GM13977 (cell line): Measurements from ENCODE around the gene PDHX.
"Not testable (repeated sequence)": the region's sequence is repeated elsewhere in the genome, so short reads cannot be mapped to it uniquely, and the experiment has no call there.

ENCODE experiments used
- DNase-seq: peaks from one replicate; pipeline ENCODE4 v3.0.0; 2012; ENCODE audit warnings: low spot score
- in situ Hi-C: fragments of 300-500 bp; cut with MboI; formaldehyde crosslinking; loops from one replicate; pipeline ENCODE4 v1.12.0; 2022; ENCODE audit warnings: low sequenced_read_pairs, low pct_unique_long_range_greater_than_20kb, mixed read lengths, inconsistent platforms; ENCODE audit not compliant: unreplicated experiment
- TF ChIP-seq, protein P1 (sequence below): IDR thresholded peaks from 2 replicates; pipeline ENCODE4 v1.5.1; 2012; ENCODE audit warnings: mild to moderate bottlenecking, control low read depth; ENCODE audit not compliant: insufficient read depth; ENCODE audit errors: extremely low read depth, missing control alignments

PDHX gene

DNA sequence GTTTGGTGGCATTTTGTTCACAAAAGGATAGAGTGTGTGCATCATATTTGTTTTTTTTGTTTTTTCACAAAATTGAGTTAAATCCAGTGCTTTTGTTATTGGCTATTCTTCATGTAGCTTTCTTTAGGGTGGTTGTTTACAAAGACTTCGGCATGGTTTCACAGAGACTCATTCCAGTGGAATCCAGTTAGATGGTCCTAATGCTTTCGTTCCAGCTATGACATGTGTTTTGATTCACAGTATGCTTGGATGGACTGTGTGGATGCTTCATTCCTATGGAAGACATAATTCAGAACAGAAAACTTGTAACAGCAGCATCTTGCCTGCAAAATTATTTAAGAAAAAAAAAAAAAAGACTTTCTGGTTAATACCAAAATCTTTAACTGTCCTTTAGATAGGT lies 97.9 kb downstream of the PDHX start:
- no peak for DNase-seq
- TF ChIP-seq, protein P1, sequence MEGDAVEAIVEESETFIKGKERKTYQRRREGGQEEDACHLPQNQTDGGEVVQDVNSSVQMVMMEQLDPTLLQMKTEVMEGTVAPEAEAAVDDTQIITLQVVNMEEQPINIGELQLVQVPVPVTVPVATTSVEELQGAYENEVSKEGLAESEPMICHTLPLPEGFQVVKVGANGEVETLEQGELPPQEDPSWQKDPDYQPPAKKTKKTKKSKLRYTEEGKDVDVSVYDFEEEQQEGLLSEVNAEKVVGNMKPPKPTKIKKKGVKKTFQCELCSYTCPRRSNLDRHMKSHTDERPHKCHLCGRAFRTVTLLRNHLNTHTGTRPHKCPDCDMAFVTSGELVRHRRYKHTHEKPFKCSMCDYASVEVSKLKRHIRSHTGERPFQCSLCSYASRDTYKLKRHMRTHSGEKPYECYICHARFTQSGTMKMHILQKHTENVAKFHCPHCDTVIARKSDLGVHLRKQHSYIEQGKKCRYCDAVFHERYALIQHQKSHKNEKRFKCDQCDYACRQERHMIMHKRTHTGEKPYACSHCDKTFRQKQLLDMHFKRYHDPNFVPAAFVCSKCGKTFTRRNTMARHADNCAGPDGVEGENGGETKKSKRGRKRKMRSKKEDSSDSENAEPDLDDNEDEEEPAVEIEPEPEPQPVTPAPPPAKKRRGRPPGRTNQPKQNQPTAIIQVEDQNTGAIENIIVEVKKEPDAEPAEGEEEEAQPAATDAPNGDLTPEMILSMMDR: no peak
- in situ Hi-C loops: loop anchor here (10.0 kb wide), 1 partner anchor 120 kb away; the partner anchor contains the start of gene CD44

DNA sequence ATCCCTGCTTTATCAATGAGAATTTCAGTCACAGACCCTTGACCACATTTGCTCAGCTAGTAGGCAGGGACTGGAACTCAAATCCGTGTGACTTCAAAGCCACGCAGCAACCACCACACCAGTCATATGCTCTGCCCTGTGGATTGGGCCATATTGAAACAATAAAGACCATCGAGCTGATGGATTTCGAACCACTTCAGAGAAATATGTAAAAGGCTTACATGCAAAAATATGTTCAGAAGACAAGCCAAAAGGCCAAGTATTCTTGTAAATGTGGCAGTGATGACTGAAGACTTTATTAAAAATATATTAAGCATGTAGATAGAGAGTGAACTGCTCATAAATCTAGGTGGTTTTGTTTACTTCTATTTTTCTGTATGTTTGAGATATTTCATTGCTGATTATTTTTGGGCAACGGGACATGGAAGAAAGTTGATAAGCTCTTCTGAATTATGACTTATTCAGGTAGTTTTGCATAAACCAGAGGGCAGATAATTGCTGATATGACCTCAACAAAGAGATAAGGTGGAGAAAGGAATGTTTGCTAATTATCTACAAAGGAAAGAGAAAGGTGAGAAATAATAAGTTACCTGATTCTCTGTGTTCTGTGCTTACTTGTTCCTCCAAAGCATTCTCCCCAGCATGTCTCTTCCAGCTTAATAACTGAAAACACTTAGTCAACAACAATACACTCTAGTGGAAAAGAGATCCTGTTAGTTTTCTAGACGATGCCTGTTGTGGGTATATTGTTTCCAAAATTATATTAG lies 99.4 kb downstream of the PDHX start:
- DNase-seq: no peak
- TF ChIP-seq, protein P1: no peak
- in situ Hi-C loops: loop anchor here (10.0 kb wide), 1 partner anchor 119 kb away; the partner anchor contains the start of gene CD44

DNA sequence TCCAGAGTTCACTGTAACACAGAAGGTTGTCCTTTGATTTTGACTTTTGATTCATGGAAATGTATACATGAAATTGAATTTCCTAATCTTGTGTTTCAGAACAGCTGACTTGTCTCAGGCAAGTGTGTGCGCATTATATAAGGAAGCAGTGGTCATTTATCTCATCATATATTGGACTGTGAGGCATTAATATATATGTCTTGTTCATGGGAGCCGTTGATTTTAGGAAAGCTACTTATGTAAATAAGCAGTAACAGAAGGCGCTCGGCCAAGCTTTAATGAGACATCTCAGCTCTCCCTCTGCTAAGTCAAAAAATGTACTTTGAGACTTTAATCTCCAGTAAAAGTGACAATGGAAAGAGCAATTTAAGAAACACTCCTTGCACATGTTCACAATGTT lies 100.5 kb downstream of the PDHX start:
- in situ Hi-C loops: loop anchor here (10.0 kb wide), 1 partner anchor 118 kb away; the partner anchor contains the start of gene CD44
- TF ChIP-seq, protein P1: no peak
- no peak for DNase-seq

DNA sequence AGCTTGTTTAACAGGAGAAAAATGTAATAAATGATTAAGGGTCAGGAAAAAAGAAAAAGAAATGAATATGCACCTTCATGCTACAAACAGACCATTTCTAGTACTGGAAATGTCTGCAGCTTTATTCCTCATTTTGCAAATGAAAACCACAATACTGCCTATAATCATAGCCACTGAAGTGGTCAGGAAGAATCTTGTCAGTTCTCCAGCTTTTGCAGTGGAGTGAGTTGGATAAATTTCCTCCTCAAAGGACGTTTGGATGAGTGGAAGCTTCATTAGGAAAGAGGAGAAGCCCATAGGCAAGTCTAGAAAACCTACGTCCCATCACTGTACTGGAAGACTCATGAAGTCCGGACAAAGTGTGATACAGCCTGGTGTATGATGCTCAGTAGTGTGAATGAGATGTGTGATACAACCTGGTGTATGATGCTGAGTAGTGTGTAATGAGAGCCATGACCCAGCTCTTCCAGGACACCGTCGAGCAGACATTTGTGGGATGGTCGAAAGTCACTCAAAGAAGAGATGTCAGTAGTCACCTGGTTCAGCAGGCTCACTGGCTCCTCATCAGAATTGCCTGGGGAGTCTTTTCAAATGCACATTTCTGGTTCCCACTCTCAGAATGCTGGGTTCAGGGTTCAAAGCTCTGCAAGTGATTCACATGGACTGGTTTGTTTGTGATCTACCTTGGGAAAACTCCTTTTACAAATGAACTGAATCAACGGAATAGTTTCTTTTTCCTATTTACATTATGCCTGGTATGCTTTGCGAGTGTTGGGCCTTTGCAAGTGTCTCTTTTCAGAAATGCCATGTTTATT lies 101.3 kb downstream of the PDHX start:
- TF ChIP-seq, protein P1: no peak
- in situ Hi-C loops: loop anchor here (10.0 kb wide), 1 partner anchor 117 kb away; the partner anchor contains the start of gene CD44
- DNase-seq: no peak

DNA sequence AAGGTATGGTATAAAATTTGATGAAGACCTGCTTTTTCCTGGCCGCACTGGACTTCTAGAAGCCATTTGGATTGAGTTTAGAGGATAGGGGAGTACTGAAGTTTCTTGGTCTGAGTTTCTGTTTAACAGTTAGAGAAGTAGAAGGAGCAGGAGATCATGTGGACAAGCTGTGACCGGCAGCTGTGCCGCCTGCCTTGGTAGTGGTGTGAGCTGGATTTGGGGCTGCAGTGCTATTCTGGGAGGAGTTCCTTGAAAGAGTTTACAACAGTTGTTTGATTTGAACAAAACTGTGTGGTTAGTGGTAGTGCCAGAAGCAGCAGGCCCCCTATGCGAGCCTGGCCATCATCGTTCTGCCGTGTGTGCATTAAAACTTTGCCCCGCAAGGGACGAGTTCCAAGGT lies 105.2 kb downstream of the PDHX start:
- DNase-seq: no peak
- in situ Hi-C loops: no loop called here

DNA sequence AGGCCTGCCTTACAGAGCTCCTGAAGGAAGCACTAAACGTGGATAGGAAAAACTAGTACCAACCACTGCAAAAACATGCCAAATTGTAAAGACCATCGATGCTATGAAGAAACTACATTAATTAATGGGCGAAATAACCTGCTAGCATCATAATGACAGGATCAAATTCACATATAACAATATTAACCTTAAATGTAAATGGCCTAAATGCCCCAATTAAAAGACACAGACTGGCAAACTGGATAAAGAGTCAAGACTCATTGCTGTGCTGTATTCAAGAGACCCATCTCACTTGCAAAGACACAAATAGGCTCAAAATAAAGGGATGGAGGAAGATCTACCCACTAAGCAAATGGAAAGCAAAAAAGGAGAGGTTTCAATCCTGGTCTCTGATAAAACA lies 107.5 kb downstream of the PDHX start:
- in situ Hi-C loops: not testable (repeated sequence)

More for the DNA sequence above, 105.2 kb downstream of the PDHX start:
- TF ChIP-seq, protein P1: no peak

DNA sequence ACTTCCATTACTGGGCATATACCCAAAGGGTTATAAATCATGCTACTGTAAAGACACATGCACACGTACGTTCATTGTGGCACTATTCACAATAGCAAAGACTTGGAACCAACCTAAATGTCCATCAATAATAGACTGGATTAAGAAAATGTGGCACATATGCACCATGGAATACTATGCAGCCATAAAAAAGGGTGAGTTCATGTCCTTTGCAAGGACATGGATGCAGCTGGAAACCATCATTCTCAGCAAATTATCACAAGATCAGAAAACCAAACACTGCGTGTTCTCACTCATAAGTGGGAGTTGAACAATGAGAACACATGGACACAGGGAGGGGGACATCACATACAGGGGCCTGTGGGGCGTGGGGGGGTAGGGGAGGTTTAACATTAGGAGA lies 111.6 kb downstream of the PDHX start:
- DNase-seq, in situ Hi-C loops: not testable (repeated sequence)

More for the DNA sequence above, 107.5 kb downstream of the PDHX start:
- not testable (repeated sequence) for DNase-seq
